Neural crest cell (in vitro differentiated cells): ENCODE measurements around the gene ZNF816. TPM values are rescaled to one million over a fixed set of nuclear protein-coding genes. Genes with fewer than 3 reads are reported as not detected.

Experiments
- DNase-seq: peaks from one replicate; pipeline ENCODE4 v3.0.0; 2021; ENCODE audit warnings: low read depth, mixed read lengths, low spot score
- H3K27ac Mint-ChIP-seq: one replicate; pipeline ENCODE4 v1.8.0; 2021; ENCODE audit warnings: mild to moderate bottlenecking, mixed read lengths; ENCODE audit not compliant: unreplicated experiment
- H3K27me3 Mint-ChIP-seq: 2 replicates; pipeline ENCODE4 v1.8.0; 2021; ENCODE audit warnings: low read depth, mild to moderate bottlenecking, mixed read lengths
- H3K36me3 Mint-ChIP-seq: 2 replicates; pipeline ENCODE4 v1.8.0; 2021; ENCODE audit warnings: low read depth, mild to moderate bottlenecking, mixed read lengths
- H3K4me1 Mint-ChIP-seq: 2 replicates; pipeline ENCODE4 v1.8.0; 2021; ENCODE audit warnings: mixed read lengths
- H3K4me3 Mint-ChIP-seq: one replicate; pipeline ENCODE4 v1.8.0; 2021; ENCODE audit warnings: mild to moderate bottlenecking, mixed read lengths
- H3K9me3 Mint-ChIP-seq: 2 replicates; pipeline ENCODE4 v1.8.0; 2021; ENCODE audit warnings: mixed read lengths
- CTCF ChIP-seq: fragments of 200-600 bp; sonication (generic); conservative IDR thresholded peaks from 2 replicates; pipeline ENCODE4 v1.5.0; 2021; ENCODE audit warnings: antibody characterized with exemption, mild to moderate bottlenecking
- total RNA-seq: library from RNA; stranded (reverse); gene quantifications from 2 replicates; pipeline ENCODE4 v1.2.1, GENCODE V29; 2021

ZNF816 gene
- total RNA-seq, 1 donor from 2014 or later: 13.8 TPM

GRCh38 chr19:53007200-53007599, 44.5 kb upstream of the ZNF816 start:
- H3K27ac Mint-ChIP-seq: no peak overlapping the region

GRCh38 chr19:53004242-53004641, 41.6 kb upstream of the ZNF816 start:
- Mint-ChIP-seq H3K36me3 (peaks cover 7% of the 10 kb centered on the region), H3K4me1 (no peaks in the 10 kb centered on the region), H3K4me3 (no peak overlapping the region), H3K27ac (no peak overlapping the region), H3K27me3 (no peaks in the 10 kb centered on the region), H3K9me3 (no peaks in the 10 kb centered on the region)
- no peak for TF ChIP-seq CTCF
- no peak for DNase-seq

More at GRCh38 chr19:53007200-53007599, 44.5 kb upstream of the ZNF816 start:
- Mint-ChIP-seq H3K4me1 (no peaks in the 10 kb centered on the region), H3K36me3 (peaks cover 7% of the 10 kb centered on the region), H3K27me3 (no peaks in the 10 kb centered on the region), H3K9me3 (no peaks in the 10 kb centered on the region), H3K4me3 (no peak overlapping the region)
- TF ChIP-seq CTCF: no peak
- DNase-seq: no peak

- no peak for DNase-seq
- no peaks in the 10 kb centered on the region for H3K4me1 Mint-ChIP-seq
- TF ChIP-seq CTCF: no peak
- H3K9me3 Mint-ChIP-seq: peaks cover 2% of the 10 kb centered on the region
- H3K36me3 Mint-ChIP-seq: peaks cover 2% of the 10 kb centered on the region
- no peaks in the 10 kb centered on the region for H3K27me3 Mint-ChIP-seq
- no peak overlapping the region for H3K4me3 Mint-ChIP-seq
- H3K27ac Mint-ChIP-seq: no peak overlapping the region
Measured at GRCh38 chr19:53002479-53002878, 39.8 kb upstream of the ZNF816 start.

GRCh38 chr19:52997975-52998374, 35.3 kb upstream of the ZNF816 start:
- peaks cover 4% of the 10 kb centered on the region for H3K36me3 Mint-ChIP-seq
- H3K27me3 Mint-ChIP-seq: no peaks in the 10 kb centered on the region
- peaks cover 12% of the 10 kb centered on the region for H3K4me1 Mint-ChIP-seq
- H3K4me3 Mint-ChIP-seq: no peak overlapping the region
- DNase-seq: no peak
- H3K27ac Mint-ChIP-seq: no peak overlapping the region
- H3K9me3 Mint-ChIP-seq: peaks cover 7% of the 10 kb centered on the region
- no peak for TF ChIP-seq CTCF

- peaks cover 7% of the 10 kb centered on the region for H3K9me3 Mint-ChIP-seq
- H3K27me3 Mint-ChIP-seq: peaks cover 8% of the 10 kb centered on the region
- H3K27ac Mint-ChIP-seq: no peak overlapping the region
- peaks cover 25% of the 10 kb centered on the region for H3K4me1 Mint-ChIP-seq
- no peak for TF ChIP-seq CTCF
- peaks cover 7% of the 10 kb centered on the region for H3K36me3 Mint-ChIP-seq
- no peak for DNase-seq
- H3K4me3 Mint-ChIP-seq: no peak overlapping the region
Measured at GRCh38 chr19:52995711-52996110, 33.0 kb upstream of the ZNF816 start.
